GM20000 (cell line): ENCODE data around the gene PKD2L2.
A peak's percentile ranks its signal among the peaks of the same experiment; 100 is the strongest.
"Not testable (repeated sequence)": the region's sequence is repeated elsewhere in the genome, so short reads cannot be mapped to it uniquely, and the experiment has no call there.

ENCODE experiments used
- DNase-seq: peaks from one replicate; pipeline ENCODE4 v3.0.0; 2012; ENCODE audit warnings: low spot score
- CTCF ChIP-seq: IDR thresholded peaks from 2 replicates; pipeline ENCODE4 v1.5.1; 2012; ENCODE audit warnings: mild to moderate bottlenecking, control low read depth; ENCODE audit errors: extremely low read depth, missing control alignments

The PKD2L2 gene

GRCh38 chr5:137888863-137889759, at the start of gene PKD2L2:
Gene PKD2L2 (plus strand): TSS chr5:137889457. CDS start chr5:137889492, 35 bp downstream.
- peak; percentile 82 for DNase-seq
- no peak for TF ChIP-seq CTCF

GRCh38 chr5:137842296-137842695, 47.0 kb upstream of the PKD2L2 start:
- TF ChIP-seq CTCF: no peak
- DNase-seq: no peak

GRCh38 chr5:137843676-137844299, 45.5 kb upstream of the PKD2L2 start:
- TF ChIP-seq CTCF: no peak
- no peak for DNase-seq

GRCh38 chr5:137845472-137845871, 43.8 kb upstream of the PKD2L2 start:
- no peak for TF ChIP-seq CTCF
- no peak for DNase-seq

GRCh38 chr5:137847687-137848086, 41.6 kb upstream of the PKD2L2 start:
- peak; percentile 16 for DNase-seq
- no peak for TF ChIP-seq CTCF

GRCh38 chr5:137853165-137853564, 36.1 kb upstream of the PKD2L2 start:
- DNase-seq: not testable (repeated sequence)

GRCh38 chr5:137856201-137856600, 33.1 kb upstream of the PKD2L2 start:
- no peak for TF ChIP-seq CTCF
- peak; percentile 22 for DNase-seq
